SK-N-SH treated with all-trans-retinoic acid at 6 μM for 48 hours (cell line): ENCODE measurements around the gene CTU1.

Source experiments
- ATAC-seq: fragments of 200-7000 bp; cut with Tn5 transposase; 3 replicates; pipeline ENCODE4 v1.9.1; 2020; ENCODE audit warnings: mild to moderate bottlenecking, moderate library complexity
- ARNTL ChIP-seq: fragments of 450-650 bp; formaldehyde crosslinking; IDR thresholded peaks from 2 replicates; pipeline ENCODE4 v1.5.0; 2020; ENCODE audit warnings: low read depth, mild to moderate bottlenecking, moderate library complexity, borderline replicate concordance
- BACH2 ChIP-seq: fragments of 250-450 bp; sonication (Bioruptor Pico); IDR thresholded peaks from 2 replicates; pipeline ENCODE4 v1.9.0; 2021; ENCODE audit warnings: mild to moderate bottlenecking, borderline replicate concordance
- CSDC2 ChIP-seq: fragments of 250-450 bp; sonication (Bioruptor Pico); IDR thresholded peaks from 2 replicates; pipeline ENCODE4 v1.5.0; 2020; ENCODE audit warnings: mild to moderate bottlenecking, moderate library complexity
- ESRRG ChIP-seq: fragments of 250-450 bp; sonication (Bioruptor Pico); IDR thresholded peaks from 2 replicates; pipeline ENCODE4 v1.6.1; 2021; ENCODE audit warnings: mild to moderate bottlenecking
- GLIS3 ChIP-seq: fragments of 250-450 bp; sonication (Bioruptor Pico); IDR thresholded peaks from 2 replicates; pipeline ENCODE4 v1.5.0; 2020; ENCODE audit warnings: mild to moderate bottlenecking, moderate library complexity
- OSR1 ChIP-seq: fragments of 250-450 bp; sonication (Bioruptor Pico); IDR thresholded peaks from 2 replicates; pipeline ENCODE4 v1.8.0; 2022; ENCODE audit warnings: moderate library complexity, mild to moderate bottlenecking, inconsistent platforms
- PPARA ChIP-seq: fragments of 250-450 bp; sonication (Bioruptor Pico); IDR thresholded peaks from 2 replicates; pipeline ENCODE4 v1.5.0; 2020; ENCODE audit warnings: mild to moderate bottlenecking, borderline replicate concordance
- RARB ChIP-seq: fragments of 250-450 bp; sonication (Bioruptor Pico); IDR thresholded peaks from 2 replicates; pipeline ENCODE4 v1.8.0; 2021; ENCODE audit warnings: mild to moderate bottlenecking, moderate library complexity
- SNAI2 ChIP-seq: fragments of 250-450 bp; sonication (Bioruptor Pico); IDR thresholded peaks from 2 replicates; pipeline ENCODE4 v1.5.0; 2020; ENCODE audit warnings: mild to moderate bottlenecking, moderate library complexity
- TCF4 ChIP-seq: fragments of 250-450 bp; sonication (Bioruptor Pico); IDR thresholded peaks from 2 replicates; pipeline ENCODE4 v1.8.0; 2021; ENCODE audit warnings: mild to moderate bottlenecking, moderate library complexity, borderline replicate concordance
- TOX ChIP-seq: fragments of 250-450 bp; sonication (Bioruptor Pico); IDR thresholded peaks from 2 replicates; pipeline ENCODE4 v1.8.0; 2021; ENCODE audit warnings: mild to moderate bottlenecking, moderate library complexity, borderline replicate concordance
- ZC3H10 ChIP-seq: fragments of 250-450 bp; sonication (Bioruptor Pico); IDR thresholded peaks from 2 replicates; pipeline ENCODE4 v1.5.1; 2021; ENCODE audit warnings: mild to moderate bottlenecking, moderate library complexity
- ZFP3 ChIP-seq: fragments of 250-450 bp; sonication (Bioruptor Pico); IDR thresholded peaks from 2 replicates; pipeline ENCODE4 v1.5.0; 2020; ENCODE audit warnings: mild to moderate bottlenecking, moderate library complexity
- ZNF565 ChIP-seq: fragments of 450-650 bp; formaldehyde crosslinking; conservative IDR thresholded peaks from 2 replicates; pipeline ENCODE4 v1.5.0; 2020; ENCODE audit warnings: low read depth, mild to moderate bottlenecking, moderate library complexity
- ZNF70 ChIP-seq: fragments of 450-650 bp; formaldehyde crosslinking; IDR thresholded peaks from 2 replicates; pipeline ENCODE4 v1.5.0; 2020; ENCODE audit warnings: mild to moderate bottlenecking, moderate library complexity
- ZNF8 ChIP-seq: fragments of 450-650 bp; formaldehyde crosslinking; IDR thresholded peaks from 2 replicates; pipeline ENCODE4 v1.5.0; 2020; ENCODE audit warnings: mild to moderate bottlenecking, moderate library complexity
- TF ChIP-seq, protein P1 (sequence below): fragments of 250-450 bp; sonication (Bioruptor Pico); IDR thresholded peaks from 2 replicates; pipeline ENCODE4 v1.5.1; 2020; ENCODE audit warnings: low read depth, mild to moderate bottlenecking, moderate library complexity
- TF ChIP-seq, protein P2 (sequence below): fragments of 250-450 bp; sonication (Bioruptor Pico); IDR thresholded peaks from 2 replicates; pipeline ENCODE4 v1.8.0; 2021; ENCODE audit warnings: low read depth, mild to moderate bottlenecking, moderate library complexity, borderline replicate concordance
- TF ChIP-seq, protein P3 (sequence below): fragments of 250-450 bp; sonication (Bioruptor Pico); IDR thresholded peaks from 2 replicates; pipeline ENCODE4 v1.8.0; 2020; ENCODE audit warnings: mild to moderate bottlenecking, moderate library complexity, borderline replicate concordance
- TF ChIP-seq, protein P4 (sequence below): fragments of 250-450 bp; sonication (Bioruptor Pico); IDR thresholded peaks from 2 replicates; pipeline ENCODE4 v1.5.0; 2020; ENCODE audit warnings: mild to moderate bottlenecking, moderate library complexity

Gene CTU1

DNA sequence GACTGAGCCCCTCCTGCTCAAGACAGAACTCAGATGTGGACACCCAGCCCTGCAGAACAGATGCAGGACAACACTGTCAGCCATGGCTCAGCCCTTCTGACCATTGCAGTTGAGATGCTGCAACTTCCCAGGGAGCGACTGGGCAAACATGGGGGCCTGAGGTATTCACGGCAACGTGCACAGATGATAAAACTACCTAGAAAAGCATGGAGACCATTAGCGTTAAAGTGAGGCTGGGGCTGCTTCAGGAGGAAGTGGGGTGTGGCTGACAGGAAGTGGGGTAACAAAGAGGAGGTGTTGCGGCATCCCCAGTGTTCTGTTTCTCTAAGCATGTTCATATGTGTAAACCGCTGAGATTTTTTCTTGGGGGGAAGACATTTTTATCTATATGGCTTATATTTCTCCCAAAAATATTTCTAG is 15.2 kb upstream of the CTU1 start:
- ATAC-seq, result no peak; the same call in 2 of the 3 replicates
- TF ChIP-seq, protein P1, sequence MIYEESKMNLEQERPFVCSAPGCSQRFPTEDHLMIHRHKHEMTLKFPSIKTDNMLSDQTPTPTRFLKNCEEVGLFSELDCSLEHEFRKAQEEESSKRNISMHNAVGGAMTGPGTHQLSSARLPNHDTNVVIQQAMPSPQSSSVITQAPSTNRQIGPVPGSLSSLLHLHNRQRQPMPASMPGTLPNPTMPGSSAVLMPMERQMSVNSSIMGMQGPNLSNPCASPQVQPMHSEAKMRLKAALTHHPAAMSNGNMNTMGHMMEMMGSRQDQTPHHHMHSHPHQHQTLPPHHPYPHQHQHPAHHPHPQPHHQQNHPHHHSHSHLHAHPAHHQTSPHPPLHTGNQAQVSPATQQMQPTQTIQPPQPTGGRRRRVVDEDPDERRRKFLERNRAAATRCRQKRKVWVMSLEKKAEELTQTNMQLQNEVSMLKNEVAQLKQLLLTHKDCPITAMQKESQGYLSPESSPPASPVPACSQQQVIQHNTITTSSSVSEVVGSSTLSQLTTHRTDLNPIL (CRISPR knock-in tag), result no peak
- TF ChIP-seq RARB (CRISPR knock-in tag) (no peak), TOX (CRISPR knock-in tag) (no peak), TCF4 (CRISPR knock-in tag) (no peak), CSDC2 (no peak), ARNTL (CRISPR knock-in tag) (no peak)
- TF ChIP-seq, protein P2, sequence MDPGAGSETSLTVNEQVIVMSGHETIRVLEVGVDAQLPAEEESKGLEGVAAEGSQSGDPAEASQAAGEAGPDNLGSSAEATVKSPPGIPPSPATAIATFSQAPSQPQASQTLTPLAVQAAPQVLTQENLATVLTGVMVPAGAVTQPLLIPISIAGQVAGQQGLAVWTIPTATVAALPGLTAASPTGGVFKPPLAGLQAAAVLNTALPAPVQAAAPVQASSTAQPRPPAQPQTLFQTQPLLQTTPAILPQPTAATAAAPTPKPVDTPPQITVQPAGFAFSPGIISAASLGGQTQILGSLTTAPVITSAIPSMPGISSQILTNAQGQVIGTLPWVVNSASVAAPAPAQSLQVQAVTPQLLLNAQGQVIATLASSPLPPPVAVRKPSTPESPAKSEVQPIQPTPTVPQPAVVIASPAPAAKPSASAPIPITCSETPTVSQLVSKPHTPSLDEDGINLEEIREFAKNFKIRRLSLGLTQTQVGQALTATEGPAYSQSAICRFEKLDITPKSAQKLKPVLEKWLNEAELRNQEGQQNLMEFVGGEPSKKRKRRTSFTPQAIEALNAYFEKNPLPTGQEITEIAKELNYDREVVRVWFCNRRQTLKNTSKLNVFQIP, result no peak
- TF ChIP-seq, all 23 proteins: peak for 0

DNA sequence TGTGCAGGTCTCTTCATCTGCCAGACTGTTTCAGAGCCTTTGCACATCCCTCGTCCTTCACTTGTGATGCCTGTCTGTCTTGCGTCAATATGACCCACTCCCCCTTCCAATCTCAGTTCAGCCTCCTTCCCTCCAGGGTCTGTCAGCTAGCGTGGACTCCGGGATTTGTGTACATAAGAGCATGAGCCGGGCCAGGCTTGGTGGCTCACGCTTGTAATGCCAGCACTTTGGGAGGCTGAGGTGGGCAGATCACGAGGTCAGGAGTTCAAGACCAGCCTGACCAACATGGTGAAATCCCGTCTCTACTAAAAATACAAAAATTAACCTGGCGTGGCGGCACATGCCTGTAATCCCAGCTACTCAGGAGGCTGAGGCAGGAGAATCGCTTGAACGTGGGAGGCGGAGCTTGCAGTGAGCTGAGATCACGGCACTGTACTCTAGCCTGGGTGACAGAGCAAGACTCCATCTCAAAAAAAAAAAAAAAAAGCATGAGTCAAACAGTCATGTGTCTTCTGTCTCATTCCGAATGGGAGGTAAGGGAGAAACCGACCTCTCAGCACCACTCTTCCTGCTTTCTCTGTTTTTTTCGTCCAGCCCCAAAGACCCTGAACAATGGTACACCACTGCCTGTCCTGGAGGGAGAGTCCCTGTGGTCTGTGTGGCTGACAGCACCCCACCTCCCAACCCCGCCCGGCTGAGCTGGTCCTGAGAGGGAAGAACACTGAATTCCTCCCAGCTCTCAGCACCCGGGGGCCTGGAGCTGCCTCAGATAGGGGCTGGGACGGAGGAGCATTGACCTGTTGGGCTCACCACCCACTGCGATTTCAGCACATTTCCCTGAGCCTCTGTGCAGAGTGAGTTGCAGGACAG is 14.1 kb upstream of the CTU1 start:
- no peak; the same call in none of the 3 replicates for ATAC-seq
- no peak for TF ChIP-seq ZFP3

DNA sequence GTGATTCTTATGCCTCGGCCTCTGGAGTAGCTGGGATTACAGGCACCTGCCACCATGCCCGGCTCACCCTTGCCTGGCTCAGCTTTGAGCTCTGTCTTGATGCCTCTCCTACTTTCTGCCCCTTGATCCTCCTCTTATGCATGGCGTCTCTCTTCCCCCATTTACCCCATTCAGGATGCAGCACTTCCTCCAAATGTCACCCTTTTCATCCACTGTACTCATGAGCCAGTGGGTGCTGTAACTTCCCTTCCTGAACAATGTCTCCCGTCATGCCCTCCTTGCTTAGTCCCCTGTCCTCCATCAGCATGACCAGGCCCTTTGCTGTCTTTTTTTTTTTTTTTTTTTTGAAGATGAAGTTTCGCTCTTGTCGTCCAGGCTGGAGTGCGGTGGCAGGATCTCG is 13.0 kb upstream of the CTU1 start:
- ATAC-seq, result no peak
- TF ChIP-seq ZNF8 (CRISPR knock-in tag), result no peak
- no peak for TF ChIP-seq ZNF70 (CRISPR knock-in tag)
- TF ChIP-seq OSR1 (CRISPR knock-in tag), result no peak
- TF ChIP-seq, protein P2, result no peak
- no peak for TF ChIP-seq CSDC2
- TF ChIP-seq ESRRG (CRISPR knock-in tag), result no peak
- TF ChIP-seq RARB (CRISPR knock-in tag), result no peak
- TF ChIP-seq SNAI2 (CRISPR knock-in tag), result no peak
- TF ChIP-seq, protein P3, sequence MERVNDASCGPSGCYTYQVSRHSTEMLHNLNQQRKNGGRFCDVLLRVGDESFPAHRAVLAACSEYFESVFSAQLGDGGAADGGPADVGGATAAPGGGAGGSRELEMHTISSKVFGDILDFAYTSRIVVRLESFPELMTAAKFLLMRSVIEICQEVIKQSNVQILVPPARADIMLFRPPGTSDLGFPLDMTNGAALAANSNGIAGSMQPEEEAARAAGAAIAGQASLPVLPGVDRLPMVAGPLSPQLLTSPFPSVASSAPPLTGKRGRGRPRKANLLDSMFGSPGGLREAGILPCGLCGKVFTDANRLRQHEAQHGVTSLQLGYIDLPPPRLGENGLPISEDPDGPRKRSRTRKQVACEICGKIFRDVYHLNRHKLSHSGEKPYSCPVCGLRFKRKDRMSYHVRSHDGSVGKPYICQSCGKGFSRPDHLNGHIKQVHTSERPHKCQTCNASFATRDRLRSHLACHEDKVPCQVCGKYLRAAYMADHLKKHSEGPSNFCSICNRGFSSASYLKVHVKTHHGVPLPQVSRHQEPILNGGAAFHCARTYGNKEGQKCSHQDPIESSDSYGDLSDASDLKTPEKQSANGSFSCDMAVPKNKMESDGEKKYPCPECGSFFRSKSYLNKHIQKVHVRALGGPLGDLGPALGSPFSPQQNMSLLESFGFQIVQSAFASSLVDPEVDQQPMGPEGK, result no peak
- no peak for TF ChIP-seq ARNTL (CRISPR knock-in tag)
- TF ChIP-seq GLIS3 (CRISPR knock-in tag), result no peak
- TF ChIP-seq ZFP3, result no peak
- TF ChIP-seq ZNF565 (CRISPR knock-in tag), result no peak
- TF ChIP-seq, protein P4, sequence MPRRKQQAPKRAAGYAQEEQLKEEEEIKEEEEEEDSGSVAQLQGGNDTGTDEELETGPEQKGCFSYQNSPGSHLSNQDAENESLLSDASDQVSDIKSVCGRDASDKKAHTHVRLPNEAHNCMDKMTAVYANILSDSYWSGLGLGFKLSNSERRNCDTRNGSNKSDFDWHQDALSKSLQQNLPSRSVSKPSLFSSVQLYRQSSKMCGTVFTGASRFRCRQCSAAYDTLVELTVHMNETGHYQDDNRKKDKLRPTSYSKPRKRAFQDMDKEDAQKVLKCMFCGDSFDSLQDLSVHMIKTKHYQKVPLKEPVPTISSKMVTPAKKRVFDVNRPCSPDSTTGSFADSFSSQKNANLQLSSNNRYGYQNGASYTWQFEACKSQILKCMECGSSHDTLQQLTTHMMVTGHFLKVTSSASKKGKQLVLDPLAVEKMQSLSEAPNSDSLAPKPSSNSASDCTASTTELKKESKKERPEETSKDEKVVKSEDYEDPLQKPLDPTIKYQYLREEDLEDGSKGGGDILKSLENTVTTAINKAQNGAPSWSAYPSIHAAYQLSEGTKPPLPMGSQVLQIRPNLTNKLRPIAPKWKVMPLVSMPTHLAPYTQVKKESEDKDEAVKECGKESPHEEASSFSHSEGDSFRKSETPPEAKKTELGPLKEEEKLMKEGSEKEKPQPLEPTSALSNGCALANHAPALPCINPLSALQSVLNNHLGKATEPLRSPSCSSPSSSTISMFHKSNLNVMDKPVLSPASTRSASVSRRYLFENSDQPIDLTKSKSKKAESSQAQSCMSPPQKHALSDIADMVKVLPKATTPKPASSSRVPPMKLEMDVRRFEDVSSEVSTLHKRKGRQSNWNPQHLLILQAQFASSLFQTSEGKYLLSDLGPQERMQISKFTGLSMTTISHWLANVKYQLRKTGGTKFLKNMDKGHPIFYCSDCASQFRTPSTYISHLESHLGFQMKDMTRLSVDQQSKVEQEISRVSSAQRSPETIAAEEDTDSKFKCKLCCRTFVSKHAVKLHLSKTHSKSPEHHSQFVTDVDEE (CRISPR knock-in tag), result no peak
- TF ChIP-seq ZC3H10 (CRISPR knock-in tag), result no peak
- no peak for TF ChIP-seq PPARA
- TF ChIP-seq, protein P1 (CRISPR knock-in tag), result no peak
- no peak for TF ChIP-seq BACH2 (CRISPR knock-in tag)
